Fibroblast of lung (primary cell): ENCODE results near the gene UNC13D. TPM values are rescaled to one million over a fixed set of nuclear protein-coding genes. Genes with fewer than 3 reads are reported as not detected.

Experiments
- DNase-seq, 2 donors: peaks; one replicate each; pipeline versions ENCODE4 v3.0.0 to v3.0.0-alpha.2; 2010; ENCODE audit warnings: low read depth in 2 of 2
- H2AFZ ChIP-seq: 2 replicates; pipeline ENCODE4 v1.5.1; 2012; ENCODE audit warnings: low read length, control low read depth, inconsistent platforms
- H3K27ac ChIP-seq: 2 replicates; pipeline ENCODE4 v1.5.1; 2011; ENCODE audit warnings: low read length, control low read depth; ENCODE audit not compliant: insufficient read depth
- H3K27me3 ChIP-seq: 2 replicates; pipeline ENCODE4 v1.5.1; 2011; ENCODE audit warnings: mild to moderate bottlenecking, low read length; ENCODE audit not compliant: control insufficient read depth, insufficient read depth
- H3K36me3 ChIP-seq: 2 replicates; pipeline ENCODE4 v1.5.1; 2011; ENCODE audit warnings: low read length; ENCODE audit not compliant: control insufficient read depth, insufficient read depth
- H3K4me1 ChIP-seq: 2 replicates; pipeline ENCODE4 v1.5.1; 2011; ENCODE audit warnings: low read length; ENCODE audit not compliant: control insufficient read depth, insufficient read depth; ENCODE audit errors: extremely low read depth
- H3K4me2 ChIP-seq: 2 replicates; pipeline ENCODE4 v1.5.1; 2011; ENCODE audit warnings: low read length, control low read depth; ENCODE audit not compliant: insufficient read depth; ENCODE audit errors: extremely low read depth
- H3K4me3 ChIP-seq, 4 experiments: fragments of 200-600 bp in 1 of 4; sonication (generic) in 1 of 4; replicated peaks in 1 of 4; 2 replicates each; pipeline ENCODE4 v1.5.1; 2011 to 2016; ENCODE audit warnings: low read length in 4 of 4, low read depth in 3 of 4, mild to moderate bottlenecking in 3 of 4, control low read depth in 2 of 4, inconsistent platforms in 1 of 4, mixed read lengths in 1 of 4; ENCODE audit not compliant: insufficient read depth in 1 of 4; ENCODE audit errors: control extremely low read depth in 1 of 4
- H3K79me2 ChIP-seq: 2 replicates; pipeline ENCODE4 v1.5.1; 2012; ENCODE audit warnings: mild to moderate bottlenecking, low read length, inconsistent platforms; ENCODE audit not compliant: control insufficient read depth, insufficient read depth
- H3K9ac ChIP-seq: 2 replicates; pipeline ENCODE4 v1.5.1; 2011; ENCODE audit warnings: mild to moderate bottlenecking, low read length, control low read depth; ENCODE audit not compliant: insufficient read depth
- H3K9me3 ChIP-seq: 2 replicates; pipeline ENCODE4 v1.5.1; 2012; ENCODE audit warnings: low read depth, low read length; ENCODE audit not compliant: control insufficient read depth, insufficient read depth
- H4K20me1 ChIP-seq: 2 replicates; pipeline ENCODE4 v1.5.1; 2011; ENCODE audit warnings: low read length; ENCODE audit not compliant: control insufficient read depth, insufficient read depth; ENCODE audit errors: extremely low read depth
- EZH2 ChIP-seq: IDR thresholded peaks from 2 replicates; pipeline ENCODE4 v1.5.1; 2012; ENCODE audit warnings: low read length, control low read depth, mild to moderate bottlenecking; ENCODE audit errors: missing control alignments
- polyA plus RNA-seq, 2 donors: library from polyadenylated mRNA; depleted of rRNA in 1 of 2; stranded (reverse) in 1 of 2; unstranded in 1 of 2; fragments of >200 nt; gene quantifications; 2 replicates each; pipeline ENCODE4 v1.2.1, GENCODE V29; 2011 to 2012; ENCODE audit warnings: missing spikeins in 1 of 2
- total RNA-seq: library from RNA; depleted of rRNA; stranded (reverse); fragments of >200 nt; gene quantifications from 2 replicates; pipeline ENCODE4 v1.2.1, GENCODE V29; 2014
- TF ChIP-seq, protein P1 (sequence below), 2 donors: IDR thresholded peaks in 1 of 2; conservative IDR thresholded peaks in 1 of 2; 1 replicate in 1 of 2; 2 replicates in 1 of 2; pipeline ENCODE4 v1.5.1; 2011 to 2012; ENCODE audit warnings: low read length in 2 of 2, control low read depth in 1 of 2, inconsistent platforms in 1 of 2, low read depth in 1 of 2, mild to moderate bottlenecking in 1 of 2

Gene UNC13D
- total and polyA plus RNA-seq, 2 donors (not counting 1 experiment from before 2014, with no cell fraction given) = 0.22 to 1.5 TPM

DNA sequence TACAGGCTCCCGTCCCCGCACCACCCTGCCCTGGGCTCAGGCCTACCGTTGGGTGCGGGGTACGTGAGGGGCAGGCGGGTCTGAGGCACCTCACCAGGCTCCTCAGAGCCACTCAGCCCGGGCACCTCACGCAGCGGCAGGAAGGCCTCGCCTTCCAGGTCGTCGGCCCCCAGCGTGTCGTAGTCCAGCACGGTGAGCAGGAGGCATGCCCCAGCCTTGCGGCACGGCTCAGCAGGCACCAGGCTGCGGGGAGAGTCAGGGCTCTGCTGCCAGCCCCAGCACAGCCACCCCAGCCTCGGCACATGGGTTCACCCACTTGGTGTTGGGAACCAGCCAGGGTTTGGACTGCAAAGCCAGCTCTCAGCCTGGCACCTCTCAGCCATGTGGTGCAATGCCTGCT, 15.5 kb downstream of the UNC13D start:
- Histone ChIP-seq H3K79me2 (no peaks in the 10 kb centered on the region), H3K4me2 (no peak overlapping the region)
- TF ChIP-seq, protein P1, sequence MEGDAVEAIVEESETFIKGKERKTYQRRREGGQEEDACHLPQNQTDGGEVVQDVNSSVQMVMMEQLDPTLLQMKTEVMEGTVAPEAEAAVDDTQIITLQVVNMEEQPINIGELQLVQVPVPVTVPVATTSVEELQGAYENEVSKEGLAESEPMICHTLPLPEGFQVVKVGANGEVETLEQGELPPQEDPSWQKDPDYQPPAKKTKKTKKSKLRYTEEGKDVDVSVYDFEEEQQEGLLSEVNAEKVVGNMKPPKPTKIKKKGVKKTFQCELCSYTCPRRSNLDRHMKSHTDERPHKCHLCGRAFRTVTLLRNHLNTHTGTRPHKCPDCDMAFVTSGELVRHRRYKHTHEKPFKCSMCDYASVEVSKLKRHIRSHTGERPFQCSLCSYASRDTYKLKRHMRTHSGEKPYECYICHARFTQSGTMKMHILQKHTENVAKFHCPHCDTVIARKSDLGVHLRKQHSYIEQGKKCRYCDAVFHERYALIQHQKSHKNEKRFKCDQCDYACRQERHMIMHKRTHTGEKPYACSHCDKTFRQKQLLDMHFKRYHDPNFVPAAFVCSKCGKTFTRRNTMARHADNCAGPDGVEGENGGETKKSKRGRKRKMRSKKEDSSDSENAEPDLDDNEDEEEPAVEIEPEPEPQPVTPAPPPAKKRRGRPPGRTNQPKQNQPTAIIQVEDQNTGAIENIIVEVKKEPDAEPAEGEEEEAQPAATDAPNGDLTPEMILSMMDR (conservative IDR thresholded peaks at IDR 0.05 in 1 of 2, IDR thresholded peaks at IDR 0.05 in 1 of 2; ENCODE audit: low read depth in 1 of 2, low read length in 2 of 2) = no peak
- no peak for TF ChIP-seq EZH2

DNA sequence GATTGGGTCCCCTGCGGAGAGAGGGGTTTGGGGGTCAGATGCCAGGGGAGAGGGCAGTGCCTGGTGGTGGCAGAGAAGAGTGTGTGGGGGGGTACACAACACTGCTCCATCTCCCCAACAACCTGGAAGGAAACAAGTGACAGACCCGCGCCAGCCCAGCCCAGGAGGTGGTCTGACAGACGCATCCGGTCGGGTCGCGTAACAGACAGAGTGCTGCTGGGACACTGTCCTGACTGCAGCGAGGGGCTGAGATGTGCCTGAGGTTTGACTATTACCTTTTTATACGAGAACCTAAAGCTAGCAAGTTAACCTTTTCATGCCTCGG, 16.2 kb downstream of the UNC13D start:
- no peak overlapping the region for H2AFZ ChIP-seq
- no peak overlapping the region for H3K9ac ChIP-seq
- H4K20me1 ChIP-seq = no peaks in the 10 kb centered on the region
- H3K79me2 ChIP-seq = no peaks in the 10 kb centered on the region
- H3K4me2 ChIP-seq = no peak overlapping the region
- H3K9me3 ChIP-seq = no peaks in the 10 kb centered on the region
- H3K27ac ChIP-seq = no peak overlapping the region
- DNase-seq = no peak
- no peaks in the 10 kb centered on the region for H3K4me1 ChIP-seq
- no peaks in the 10 kb centered on the region for H3K27me3 ChIP-seq
- H3K4me3 ChIP-seq = no peak overlapping the region
- TF ChIP-seq, protein P1 (conservative IDR thresholded peaks at IDR 0.05 in 1 of 2, IDR thresholded peaks at IDR 0.05 in 1 of 2; ENCODE audit: low read depth in 1 of 2, low read length in 2 of 2) = no peak
- no peak for TF ChIP-seq EZH2
- H3K36me3 ChIP-seq = peaks cover 5% of the 10 kb centered on the region

More for the DNA sequence above, 15.5 kb downstream of the UNC13D start:
- no peak overlapping the region for H3K4me3 ChIP-seq
- H3K9ac ChIP-seq = no peak overlapping the region
- no peak overlapping the region for H2AFZ ChIP-seq
- no peak for DNase-seq
- H3K9me3 ChIP-seq = no peaks in the 10 kb centered on the region
- no peaks in the 10 kb centered on the region for H3K27me3 ChIP-seq
- H4K20me1 ChIP-seq = no peaks in the 10 kb centered on the region
- H3K36me3 ChIP-seq = peaks cover 5% of the 10 kb centered on the region
- no peak overlapping the region for H3K27ac ChIP-seq
- no peaks in the 10 kb centered on the region for H3K4me1 ChIP-seq

DNA sequence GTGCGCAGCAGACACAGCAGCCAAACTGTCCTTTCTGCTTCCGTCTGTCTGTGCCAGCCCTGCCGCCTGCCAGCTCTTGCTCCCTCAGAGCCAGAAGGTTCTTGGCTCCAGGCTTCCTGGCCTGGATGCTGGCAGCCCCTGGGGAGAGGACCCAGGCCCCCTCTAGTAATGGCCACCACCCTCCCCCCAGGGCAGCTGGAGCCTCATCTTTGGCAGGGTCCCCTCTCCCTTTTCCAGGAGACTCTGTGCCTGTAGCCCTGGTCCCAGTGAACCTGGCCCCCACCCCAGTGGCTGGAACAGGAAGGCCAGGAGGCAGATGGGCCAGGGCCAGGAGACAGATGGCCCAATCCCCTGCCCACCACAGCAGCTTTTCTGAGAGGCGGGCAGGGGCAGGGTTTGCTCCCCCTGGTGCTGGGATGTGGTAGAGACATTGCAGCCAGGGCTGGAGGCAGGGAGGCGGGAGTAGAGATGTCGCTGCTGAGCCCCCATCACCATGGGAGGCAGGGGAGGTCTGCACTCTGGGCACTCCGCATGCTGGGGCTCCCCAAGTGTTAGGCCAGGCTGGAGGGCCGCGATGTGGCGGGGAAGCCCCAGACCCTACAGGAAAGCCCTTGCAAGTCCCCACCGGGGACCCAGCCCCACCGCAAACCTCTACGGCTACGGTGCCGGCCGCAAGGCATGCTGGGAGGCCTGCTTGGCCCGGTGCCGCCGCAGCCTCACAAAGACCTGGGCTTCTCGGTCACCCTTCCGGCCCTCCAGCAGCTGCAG, 16.7 kb downstream of the UNC13D start:
- TF ChIP-seq EZH2 = no peak
- TF ChIP-seq, protein P1 (conservative IDR thresholded peaks at IDR 0.05 in 1 of 2, IDR thresholded peaks at IDR 0.05 in 1 of 2; ENCODE audit: low read depth in 1 of 2, low read length in 2 of 2) = peak; percentile 72 to 75
- Histone ChIP-seq H3K27ac (no peak overlapping the region), H3K27me3 (no peaks in the 10 kb centered on the region), H3K36me3 (peaks cover 5% of the 10 kb centered on the region), H3K4me2 (no peak overlapping the region), H3K4me1 (no peaks in the 10 kb centered on the region), H3K9ac (no peak overlapping the region), H2AFZ (peak overlapping the region; percentile 65), H3K79me2 (no peaks in the 10 kb centered on the region), H4K20me1 (no peaks in the 10 kb centered on the region), H3K9me3 (no peaks in the 10 kb centered on the region), H3K4me3 (peak overlapping the region in 1 of 4 experiments; percentile 22)
- peak; percentile 52 to 56 for DNase-seq
